ENCODE results near the gene FUCA2. TPM values are rescaled to one million over a fixed set of nuclear protein-coding genes. Genes with fewer than 3 reads are reported as not detected.
A peak's percentile ranks its signal among the peaks of the same experiment; 100 is the strongest.
"Not testable (repeated sequence)": the region's sequence is repeated elsewhere in the genome, so short reads cannot be mapped to it uniquely, and the experiment has no call there.

FUCA2 gene
- total and polyA plus RNA-seq, 10 donors = 12.5 to 59.3 (median 34.6) TPM

GRCh38 chr6:143450453-143451371 is 60.8 kb downstream of the FUCA2 start, which contains the start of the genes ADAT2 and PEX3:
Gene ADAT2, minus strand, starts transcription at chr6:143450695. Its CDS starts 37 bp downstream, at chr6:143450658.
Gene PEX3, plus strand, starts transcription at chr6:143450805. Its CDS starts 238 bp downstream, at chr6:143451043.
- Histone ChIP-seq H3K4me1 (peaks cover 18 to 55% (median 31%) of the 10 kb centered on the region in 6 donors), H3K27me3 (replicated peaks in 1 of 7) (no peaks in the 10 kb centered on the region), H3K9me3 (no peaks in the 10 kb centered on the region), H3K36me3 (peaks cover 0 to 15% (median 2%) of the 10 kb centered on the region in 6 donors), H3K27ac (peak within 1 kb of the TSS; percentile 76 to 88 (median 80)), H3K4me3 (peak within 1 kb of the TSS; percentile 62 to 83 (median 72))
- DNase-seq = peak; percentile 99
- 0 to 1% (median 0%) methylated on average over 41 to 56 of the region's 56 CpGs for WGBS, 5 donors
- TF ChIP-seq POLR2AphosphoS5 (IDR thresholded peaks at IDR 0.05) (peak; percentile 91 to 96 (median 95)), CTCF (IDR thresholded peaks at IDR 0.05 in 8 of 11, conservative IDR thresholded peaks at IDR 0.05 in 3 of 11) (peak in 2 of 11 experiments; percentile 5 to 22), POLR2A (IDR thresholded peaks at IDR 0.05) (peak in 2 of 3 donors; percentile 24 to 58)
- intact Hi-C loops (cut with DNase I; ENCODE audit: low total_unique reads) = no loop called here

GRCh38 chr6:143449714-143450452 is 61.6 kb downstream of the FUCA2 start:
- TF ChIP-seq POLR2AphosphoS5 (IDR thresholded peaks at IDR 0.05) = no peak
- TF ChIP-seq CTCF (IDR thresholded peaks at IDR 0.05 in 8 of 11, conservative IDR thresholded peaks at IDR 0.05 in 3 of 11) = no peak
- TF ChIP-seq POLR2A (IDR thresholded peaks at IDR 0.05) = no peak
- Histone ChIP-seq H3K4me1 (peaks cover 18 to 55% (median 31%) of the 10 kb centered on the region in 6 donors), H3K4me3 (peak overlapping the region; percentile 62 to 83 (median 72)), H3K9me3 (no peaks in the 10 kb centered on the region), H3K27ac (peak overlapping the region; percentile 76 to 88 (median 80)), H3K27me3 (replicated peaks in 1 of 7) (no peaks in the 10 kb centered on the region), H3K36me3 (peaks cover 0 to 15% (median 2%) of the 10 kb centered on the region in 6 donors)
- intact Hi-C loops (cut with DNase I; ENCODE audit: low total_unique reads) = no loop called here
- no peak for DNase-seq
- WGBS, 5 donors = 4 to 6% (median 5%) methylated on average over 19 of the region's 19 CpGs

GRCh38 chr6:143449082-143449713 is 62.3 kb downstream of the FUCA2 start:
- no peaks in the 10 kb centered on the region for H3K9me3 ChIP-seq
- no peaks in the 10 kb centered on the region for H3K27me3 ChIP-seq (replicated peaks in 1 of 7)
- no peak for DNase-seq
- H3K4me3 ChIP-seq = peak overlapping the region; percentile 62 to 83 (median 72)
- H3K27ac ChIP-seq = peak overlapping the region in 4 of 8 donors; percentile 79 to 88 (median 84)
- 79 to 87% (median 80%) methylated on average over 6 of the region's 6 CpGs for WGBS, 5 donors
- intact Hi-C loops (cut with DNase I; ENCODE audit: low total_unique reads) = no loop called here
- TF ChIP-seq CTCF (IDR thresholded peaks at IDR 0.05 in 8 of 11, conservative IDR thresholded peaks at IDR 0.05 in 3 of 11) (no peak), POLR2A (IDR thresholded peaks at IDR 0.05) (no peak), POLR2AphosphoS5 (IDR thresholded peaks at IDR 0.05) (no peak)
- peaks cover 18 to 50% (median 31%) of the 10 kb centered on the region in 6 donors for H3K4me1 ChIP-seq
- peaks cover 0 to 8% (median 2%) of the 10 kb centered on the region in 6 donors for H3K36me3 ChIP-seq

GRCh38 chr6:143447865-143448264 is 63.7 kb downstream of the FUCA2 start:
- H3K36me3 ChIP-seq; H3K27me3 ChIP-seq (replicated peaks in 1 of 7); H3K27ac ChIP-seq; DNase-seq; H3K9me3 ChIP-seq; intact Hi-C loops (cut with DNase I; ENCODE audit: low total_unique reads); H3K4me3 ChIP-seq: not testable (repeated sequence)
- WGBS, 5 donors = 96 to 98% (median 98%) methylated on average over 2 of the region's 2 CpGs
- peaks cover 18 to 39% (median 28%) of the 10 kb centered on the region in 6 donors for H3K4me1 ChIP-seq
